MM.1S (cell line): Measurements from ENCODE around the gene PDXDC1.
"Not testable (repeated sequence)": the region's sequence is repeated elsewhere in the genome, so short reads cannot be mapped to it uniquely, and the experiment has no call there.

Experiments
- CTCF ChIP-seq: fragments of 300-600 bp; sonication (generic); IDR thresholded peaks from 2 replicates; pipeline ENCODE4 v1.5.1; 2016; ENCODE audit warnings: antibody characterized with exemption, low read length, mixed read lengths
- EZH2 ChIP-seq: fragments of 300-600 bp; sonication (generic); optimal IDR thresholded peaks from 2 replicates; pipeline ENCODE3; 2017; ENCODE audit warnings: low read depth, mild to moderate bottlenecking, antibody characterized with exemption, low read length, mixed read lengths
- EZH2phosphoT487 ChIP-seq: fragments of 300-600 bp; sonication (generic); IDR thresholded peaks from 2 replicates; pipeline ENCODE4 v1.6.1; 2018; ENCODE audit warnings: antibody characterized with exemption, low read length

- not testable (repeated sequence) for TF ChIP-seq CTCF, EZH2, EZH2phosphoT487
Measured at GRCh38 chr16:15065961-15066360, 91.1 kb downstream of the PDXDC1 start.
